HepG2 (cell line): ENCODE results near the gene CAB39. TPM values are rescaled to one million over a fixed set of nuclear protein-coding genes. Genes with fewer than 3 reads are reported as not detected.

ENCODE experiments used
- CCAR2 ChIP-seq: fragments of 200-400 bp; formaldehyde crosslinking; optimal IDR thresholded peaks from 2 replicates; pipeline ENCODE3; 2018; ENCODE audit warnings: low read depth, mild to moderate bottlenecking, low read length, moderate library complexity
- FIP1L1 ChIP-seq: fragments of 200-400 bp; formaldehyde crosslinking; IDR thresholded peaks from 2 replicates; pipeline ENCODE4 v1.6.1; 2018; ENCODE audit warnings: low read depth, mild to moderate bottlenecking, low read length, moderate library complexity, borderline replicate concordance; ENCODE audit not compliant: insufficient read depth
- HDAC1 ChIP-seq: sonication (generic); formaldehyde crosslinking; IDR thresholded peaks from 2 replicates; pipeline ENCODE4 v1.5.1; 2020; ENCODE audit warnings: mild to moderate bottlenecking, missing genetic modification reagents
- HMGXB4 ChIP-seq, 2 experiments: sonication (generic) in 1 of 2; formaldehyde crosslinking in 1 of 2; IDR thresholded peaks; 2 replicates each; pipeline versions ENCODE4 v1.4.0 to v1.6.1; 2018 to 2020; ENCODE audit warnings: missing genetic modification reagents in 2 of 2, borderline replicate concordance in 1 of 2, low read depth in 1 of 2, mild to moderate bottlenecking in 1 of 2, missing biosample characterization in 1 of 2
- KDM3A ChIP-seq: IDR thresholded peaks from 2 replicates; pipeline ENCODE4 v1.6.1; 2018; ENCODE audit warnings: low read depth, missing compliant biosample characterization
- MYNN ChIP-seq: sonication (generic); formaldehyde crosslinking; IDR thresholded peaks from 2 replicates; pipeline ENCODE4 v1.4.0; 2020; ENCODE audit warnings: mild to moderate bottlenecking, low read depth, missing genetic modification reagents
- NCOA2 ChIP-seq: sonication (generic); formaldehyde crosslinking; IDR thresholded peaks from 2 replicates; pipeline ENCODE4 v1.8.0; 2022; ENCODE audit warnings: inconsistent platforms
- NFATC3 ChIP-seq: sonication (generic); formaldehyde crosslinking; IDR thresholded peaks from 2 replicates; pipeline ENCODE4 v1.5.1; 2020; ENCODE audit warnings: mild to moderate bottlenecking, missing genetic modification reagents
- RARG ChIP-seq: sonication (generic); formaldehyde crosslinking; IDR thresholded peaks from 2 replicates; pipeline ENCODE4 v1.4.0; 2020; ENCODE audit warnings: low read depth, mild to moderate bottlenecking, missing genetic modification reagents
- RFXANK ChIP-seq: IDR thresholded peaks from 2 replicates; pipeline ENCODE4 v1.6.1; 2016
- SALL1 ChIP-seq: sonication (generic); formaldehyde crosslinking; IDR thresholded peaks from 2 replicates; pipeline ENCODE4 v1.8.0; 2022; ENCODE audit warnings: mild to moderate bottlenecking, missing genetic modification reagents
- SALL2 ChIP-seq: sonication (generic); formaldehyde crosslinking; IDR thresholded peaks from 2 replicates; pipeline ENCODE4 v1.8.1; 2023; ENCODE audit warnings: mild to moderate bottlenecking, missing genetic modification reagents, inconsistent platforms
- SKI ChIP-seq: fragments of 450-650 bp; IDR thresholded peaks from one replicate; pipeline ENCODE4 v1.6.1; 2018; ENCODE audit warnings: mild to moderate bottlenecking; ENCODE audit not compliant: partially characterized antibody
- SP140L ChIP-seq: sonication (generic); formaldehyde crosslinking; IDR thresholded peaks from 2 replicates; pipeline ENCODE4 v1.4.0; 2020; ENCODE audit warnings: missing genetic modification reagents, borderline replicate concordance
- SRSF1 ChIP-seq: fragments of 200-400 bp; formaldehyde crosslinking; optimal IDR thresholded peaks from 2 replicates; pipeline ENCODE3; 2017; ENCODE audit warnings: mild to moderate bottlenecking, low read depth, low read length, moderate library complexity
- SSRP1 ChIP-seq: IDR thresholded peaks from 2 replicates; pipeline ENCODE4 v1.6.1; 2016; ENCODE audit warnings: control low read depth
- STAT5B ChIP-seq: sonication (generic); formaldehyde crosslinking; IDR thresholded peaks from 2 replicates; pipeline ENCODE4 v1.4.0; 2020; ENCODE audit warnings: missing genetic modification reagents
- SUZ12 ChIP-seq: fragments of 150-350 bp; IDR thresholded peaks from 2 replicates; pipeline ENCODE4 v1.6.1; 2014; ENCODE audit warnings: low read depth, low read length
- ZBTB21 ChIP-seq: sonication (generic); formaldehyde crosslinking; IDR thresholded peaks from 2 replicates; pipeline ENCODE4 v1.4.0; 2020; ENCODE audit warnings: missing genetic modification reagents
- ZFAT ChIP-seq: sonication (generic); formaldehyde crosslinking; conservative IDR thresholded peaks from 2 replicates; pipeline ENCODE4 v1.8.1; 2023; ENCODE audit warnings: missing genetic modification reagents, inconsistent platforms
- ZNF468 ChIP-seq: sonication (generic); formaldehyde crosslinking; IDR thresholded peaks from 2 replicates; pipeline ENCODE4 v1.8.0; 2022; ENCODE audit warnings: mild to moderate bottlenecking, moderate library complexity, missing genetic modification reagents
- ZNF839 ChIP-seq: sonication (generic); formaldehyde crosslinking; IDR thresholded peaks from 2 replicates; pipeline ENCODE4 v1.4.0; 2020; ENCODE audit warnings: missing genetic modification reagents, mild to moderate bottlenecking, borderline replicate concordance
- ZNF841 ChIP-seq: sonication (generic); formaldehyde crosslinking; IDR thresholded peaks from 2 replicates; pipeline ENCODE4 v1.8.1; 2023; ENCODE audit warnings: missing genetic modification reagents, borderline replicate concordance
- polyA plus RNA-seq, 8 experiments: library from polyadenylated mRNA; depleted of rRNA in 3 of 8; stranded (reverse) in 7 of 8; unstranded in 1 of 8; fragments of >200 nt; fragmentation: Illumina TruSeq in 4 of 8; extraction: Trizol in 4 of 8; gene quantifications; 2 replicates each; pipeline versions ENCODE4 v1.2.1 to v1.2.3, GENCODE V29; 2011 to 2016; ENCODE audit warnings: low read depth in 4 of 8, missing spikeins in 1 of 8, mixed read lengths in 1 of 8; ENCODE audit not compliant: insufficient read depth in 1 of 8
- total RNA-seq, 5 experiments: library from RNA; depleted of rRNA; stranded (reverse); fragments of >200 nt; fragmentation: Illumina TruSeq; extraction: Trizol; gene quantifications; 2 replicates each; pipeline ENCODE4 v1.2.3, GENCODE V29; 2016; ENCODE audit warnings: low read depth in 1 of 5
- TF ChIP-seq, protein P1 (sequence below): sonication (generic); formaldehyde crosslinking; IDR thresholded peaks from 2 replicates; pipeline ENCODE4 v1.4.0; 2020; ENCODE audit warnings: missing genetic modification reagents
- TF ChIP-seq, protein P2 (sequence below): sonication (generic); formaldehyde crosslinking; IDR thresholded peaks from 2 replicates; pipeline ENCODE4 v1.4.0; 2020; ENCODE audit warnings: missing genetic modification reagents

Gene CAB39
- total and polyA plus RNA-seq, 2 of the 13 experiments (the other 11 are each of a cell fraction or from before 2014, with no cell fraction given), result 19.3 to 45.3 TPM

DNA sequence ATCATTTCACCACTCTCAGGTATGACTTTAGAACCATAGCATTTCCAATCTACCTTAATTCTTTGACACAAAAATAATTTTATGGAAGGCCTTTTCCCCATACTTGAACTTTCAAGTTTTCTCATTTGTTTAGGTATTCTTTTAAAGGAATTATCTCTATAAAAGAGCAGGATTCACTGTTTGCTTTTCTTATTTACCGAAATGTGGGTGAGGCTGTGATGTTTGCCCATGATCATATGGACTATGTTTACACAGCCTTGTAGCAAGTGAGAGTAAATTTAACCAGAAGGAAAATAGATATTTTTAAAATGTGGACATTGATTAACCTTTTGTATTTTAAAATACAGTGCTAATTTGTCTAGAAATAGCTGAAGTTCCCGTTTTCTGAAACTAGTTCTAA, 26.3 kb downstream of the CAB39 start (continued):
- TF ChIP-seq HMGXB4 (CRISPR knock-in tag; IDR thresholded peaks at IDR 0.05; ENCODE audit: borderline replicate concordance in 1 of 2, low read depth in 1 of 2), result 0 out of 4 replicates have a peak, but pooled peaks of 1 of the 2 experiments have one; percentile 28
- no peak for TF ChIP-seq SSRP1
- TF ChIP-seq NCOA2 (CRISPR knock-in tag), result peak; percentile 91
- TF ChIP-seq MYNN (CRISPR knock-in tag), result no peak
- TF ChIP-seq SKI, result no peak
- TF ChIP-seq, protein P1, sequence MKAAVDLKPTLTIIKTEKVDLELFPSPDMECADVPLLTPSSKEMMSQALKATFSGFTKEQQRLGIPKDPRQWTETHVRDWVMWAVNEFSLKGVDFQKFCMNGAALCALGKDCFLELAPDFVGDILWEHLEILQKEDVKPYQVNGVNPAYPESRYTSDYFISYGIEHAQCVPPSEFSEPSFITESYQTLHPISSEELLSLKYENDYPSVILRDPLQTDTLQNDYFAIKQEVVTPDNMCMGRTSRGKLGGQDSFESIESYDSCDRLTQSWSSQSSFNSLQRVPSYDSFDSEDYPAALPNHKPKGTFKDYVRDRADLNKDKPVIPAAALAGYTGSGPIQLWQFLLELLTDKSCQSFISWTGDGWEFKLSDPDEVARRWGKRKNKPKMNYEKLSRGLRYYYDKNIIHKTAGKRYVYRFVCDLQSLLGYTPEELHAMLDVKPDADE (CRISPR knock-in tag), result no peak
- TF ChIP-seq ZFAT (CRISPR knock-in tag), result no peak
- no peak for TF ChIP-seq ZBTB21 (CRISPR knock-in tag)
- TF ChIP-seq RFXANK (CRISPR knock-in tag), result 0 out of 2 replicates have a peak, but pooled peaks have one; percentile 78
- no peak for TF ChIP-seq NFATC3 (CRISPR knock-in tag)
- TF ChIP-seq ZNF468, result no peak
- no peak for TF ChIP-seq STAT5B (CRISPR knock-in tag)
- TF ChIP-seq ZNF839 (CRISPR knock-in tag), result no peak
- no peak for TF ChIP-seq SP140L (CRISPR knock-in tag)
- TF ChIP-seq KDM3A (CRISPR knock-in tag), result peak; percentile 35; the same call in 1 of the 2 replicates
- TF ChIP-seq SALL2, result no peak
- TF ChIP-seq SALL1 (CRISPR knock-in tag), result no peak; the same call in 1 of the 2 replicates
- TF ChIP-seq, protein P2, sequence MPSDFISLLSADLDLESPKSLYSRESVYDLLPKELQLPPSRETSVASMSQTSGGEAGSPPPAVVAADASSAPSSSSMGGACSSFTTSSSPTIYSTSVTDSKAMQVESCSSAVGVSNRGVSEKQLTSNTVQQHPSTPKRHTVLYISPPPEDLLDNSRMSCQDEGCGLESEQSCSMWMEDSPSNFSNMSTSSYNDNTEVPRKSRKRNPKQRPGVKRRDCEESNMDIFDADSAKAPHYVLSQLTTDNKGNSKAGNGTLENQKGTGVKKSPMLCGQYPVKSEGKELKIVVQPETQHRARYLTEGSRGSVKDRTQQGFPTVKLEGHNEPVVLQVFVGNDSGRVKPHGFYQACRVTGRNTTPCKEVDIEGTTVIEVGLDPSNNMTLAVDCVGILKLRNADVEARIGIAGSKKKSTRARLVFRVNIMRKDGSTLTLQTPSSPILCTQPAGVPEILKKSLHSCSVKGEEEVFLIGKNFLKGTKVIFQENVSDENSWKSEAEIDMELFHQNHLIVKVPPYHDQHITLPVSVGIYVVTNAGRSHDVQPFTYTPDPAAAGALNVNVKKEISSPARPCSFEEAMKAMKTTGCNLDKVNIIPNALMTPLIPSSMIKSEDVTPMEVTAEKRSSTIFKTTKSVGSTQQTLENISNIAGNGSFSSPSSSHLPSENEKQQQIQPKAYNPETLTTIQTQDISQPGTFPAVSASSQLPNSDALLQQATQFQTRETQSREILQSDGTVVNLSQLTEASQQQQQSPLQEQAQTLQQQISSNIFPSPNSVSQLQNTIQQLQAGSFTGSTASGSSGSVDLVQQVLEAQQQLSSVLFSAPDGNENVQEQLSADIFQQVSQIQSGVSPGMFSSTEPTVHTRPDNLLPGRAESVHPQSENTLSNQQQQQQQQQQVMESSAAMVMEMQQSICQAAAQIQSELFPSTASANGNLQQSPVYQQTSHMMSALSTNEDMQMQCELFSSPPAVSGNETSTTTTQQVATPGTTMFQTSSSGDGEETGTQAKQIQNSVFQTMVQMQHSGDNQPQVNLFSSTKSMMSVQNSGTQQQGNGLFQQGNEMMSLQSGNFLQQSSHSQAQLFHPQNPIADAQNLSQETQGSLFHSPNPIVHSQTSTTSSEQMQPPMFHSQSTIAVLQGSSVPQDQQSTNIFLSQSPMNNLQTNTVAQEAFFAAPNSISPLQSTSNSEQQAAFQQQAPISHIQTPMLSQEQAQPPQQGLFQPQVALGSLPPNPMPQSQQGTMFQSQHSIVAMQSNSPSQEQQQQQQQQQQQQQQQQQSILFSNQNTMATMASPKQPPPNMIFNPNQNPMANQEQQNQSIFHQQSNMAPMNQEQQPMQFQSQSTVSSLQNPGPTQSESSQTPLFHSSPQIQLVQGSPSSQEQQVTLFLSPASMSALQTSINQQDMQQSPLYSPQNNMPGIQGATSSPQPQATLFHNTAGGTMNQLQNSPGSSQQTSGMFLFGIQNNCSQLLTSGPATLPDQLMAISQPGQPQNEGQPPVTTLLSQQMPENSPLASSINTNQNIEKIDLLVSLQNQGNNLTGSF (CRISPR knock-in tag), result no peak
- no peak for TF ChIP-seq SUZ12
- TF ChIP-seq SRSF1, result no peak
- no peak for TF ChIP-seq FIP1L1
- peak; percentile 74 for TF ChIP-seq HDAC1 (CRISPR knock-in tag)
- no peak for TF ChIP-seq CCAR2
- TF ChIP-seq RARG, result no peak
- no peak for TF ChIP-seq ZNF841 (CRISPR knock-in tag)
